Thoracic aorta (tissue), 2 donors: Measurements from ENCODE around the gene CDH15. TPM values are rescaled to one million over a fixed set of nuclear protein-coding genes. Genes with fewer than 3 reads are reported as not detected.

ENCODE experiments used
- ATAC-seq: fragments of 150-250 bp; one replicate; pipeline ENCODE4 v1.8.0; 2017; ENCODE audit warnings: low read depth; ENCODE audit not compliant: insufficient number of reproducible peaks, low FRiP score
- DNase-seq: peaks from one replicate; pipeline ENCODE4 v3.0.0-alpha.2; 2020; ENCODE audit warnings: low spot score
- H3K27ac ChIP-seq, 2 donors: fragments of 200-600 bp; sonication (generic); 1 replicate in 1 of 2; 2 replicates in 1 of 2; pipeline ENCODE4 v1.5.1; 2016; ENCODE audit warnings: mild to moderate bottlenecking in 2 of 2, moderate library complexity in 2 of 2
- H3K27me3 ChIP-seq: fragments of 200-600 bp; sonication (generic); replicated peaks from 2 replicates; pipeline ENCODE4 v1.6.0; 2016; ENCODE audit warnings: mild to moderate bottlenecking; ENCODE audit not compliant: insufficient read depth
- H3K36me3 ChIP-seq: fragments of 200-600 bp; sonication (generic); one replicate; pipeline ENCODE4 v1.5.1; 2016
- H3K4me1 ChIP-seq, 2 donors: fragments of 200-600 bp; sonication (generic); 1 replicate in 1 of 2; 2 replicates in 1 of 2; pipeline versions ENCODE4 v1.5.1 to v1.6.0; 2016; ENCODE audit warnings: low read depth in 2 of 2, mild to moderate bottlenecking in 1 of 2; ENCODE audit not compliant: control insufficient read depth in 1 of 2
- H3K4me3 ChIP-seq: fragments of 200-600 bp; sonication (generic); 2 replicates; pipeline ENCODE4 v1.5.1; 2016; ENCODE audit warnings: mild to moderate bottlenecking
- H3K9me3 ChIP-seq: fragments of 200-600 bp; sonication (generic); 2 replicates; pipeline ENCODE4 v1.5.1; 2016
- total RNA-seq, 2 donors: library from RNA; depleted of rRNA; stranded (reverse); fragments of >200 nt; gene quantifications; one replicate each; pipeline versions ENCODE4 v1.1.0 to v1.2.3, GENCODE V29; 2016
- TF ChIP-seq, protein P1 (sequence below): fragments of 200-600 bp; sonication (generic); IDR thresholded peaks from one replicate; pipeline ENCODE4 v1.5.1; 2019; ENCODE audit warnings: antibody characterized with exemption

CDH15 gene
- total RNA-seq, 2 donors from 2014 or later: 1.4 TPM; not detected in 1

DNA sequence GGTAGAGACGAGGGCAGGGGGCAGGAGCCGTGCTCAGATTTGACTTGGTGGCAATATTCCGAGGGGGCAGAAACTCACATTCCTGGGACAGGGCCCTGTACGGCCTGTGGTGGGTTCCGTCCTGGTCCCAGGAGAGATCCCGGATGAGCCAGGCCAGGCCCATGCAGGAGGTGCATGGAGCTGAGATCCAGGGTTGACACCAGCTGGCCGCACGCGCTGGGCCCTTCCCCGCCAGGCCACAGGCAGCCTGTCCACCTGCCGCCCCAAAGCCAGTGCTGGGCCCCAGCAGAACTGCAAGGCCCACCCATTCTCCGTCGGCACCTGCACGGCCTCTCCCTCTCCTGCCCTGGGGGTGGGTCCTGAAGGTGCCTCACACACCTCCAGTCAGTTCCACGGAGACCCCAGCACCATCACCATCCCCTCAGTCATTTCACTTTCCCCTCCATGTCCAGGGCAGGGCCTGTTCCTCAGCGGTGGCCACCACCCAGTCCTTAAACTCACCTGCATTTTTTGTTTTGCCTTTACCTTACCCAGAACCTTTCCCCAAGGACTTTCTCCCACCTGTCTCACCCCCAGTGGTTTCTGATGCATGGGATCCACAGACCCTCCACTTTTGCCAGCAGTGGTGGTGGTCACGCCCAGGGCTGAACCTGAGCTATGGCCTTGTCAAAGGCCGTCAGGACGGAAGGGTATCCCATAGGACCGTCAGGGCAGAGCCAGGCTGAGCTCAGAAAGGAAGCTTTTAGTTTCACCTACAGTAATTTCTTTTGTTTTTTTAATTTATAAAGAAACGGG lies 25.1 kb upstream of the CDH15 start:
- TF ChIP-seq, protein P1, sequence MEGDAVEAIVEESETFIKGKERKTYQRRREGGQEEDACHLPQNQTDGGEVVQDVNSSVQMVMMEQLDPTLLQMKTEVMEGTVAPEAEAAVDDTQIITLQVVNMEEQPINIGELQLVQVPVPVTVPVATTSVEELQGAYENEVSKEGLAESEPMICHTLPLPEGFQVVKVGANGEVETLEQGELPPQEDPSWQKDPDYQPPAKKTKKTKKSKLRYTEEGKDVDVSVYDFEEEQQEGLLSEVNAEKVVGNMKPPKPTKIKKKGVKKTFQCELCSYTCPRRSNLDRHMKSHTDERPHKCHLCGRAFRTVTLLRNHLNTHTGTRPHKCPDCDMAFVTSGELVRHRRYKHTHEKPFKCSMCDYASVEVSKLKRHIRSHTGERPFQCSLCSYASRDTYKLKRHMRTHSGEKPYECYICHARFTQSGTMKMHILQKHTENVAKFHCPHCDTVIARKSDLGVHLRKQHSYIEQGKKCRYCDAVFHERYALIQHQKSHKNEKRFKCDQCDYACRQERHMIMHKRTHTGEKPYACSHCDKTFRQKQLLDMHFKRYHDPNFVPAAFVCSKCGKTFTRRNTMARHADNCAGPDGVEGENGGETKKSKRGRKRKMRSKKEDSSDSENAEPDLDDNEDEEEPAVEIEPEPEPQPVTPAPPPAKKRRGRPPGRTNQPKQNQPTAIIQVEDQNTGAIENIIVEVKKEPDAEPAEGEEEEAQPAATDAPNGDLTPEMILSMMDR: no peak
- Histone ChIP-seq H3K27ac (no peak overlapping the region), H3K4me3 (no peak overlapping the region), H3K9me3 (no peaks in the 10 kb centered on the region), H3K27me3 (no peaks in the 10 kb centered on the region), H3K36me3 (peaks cover 18% of the 10 kb centered on the region), H3K4me1 (no peaks in the 10 kb centered on the region)
- DNase-seq: no peak
- no peak for ATAC-seq

DNA sequence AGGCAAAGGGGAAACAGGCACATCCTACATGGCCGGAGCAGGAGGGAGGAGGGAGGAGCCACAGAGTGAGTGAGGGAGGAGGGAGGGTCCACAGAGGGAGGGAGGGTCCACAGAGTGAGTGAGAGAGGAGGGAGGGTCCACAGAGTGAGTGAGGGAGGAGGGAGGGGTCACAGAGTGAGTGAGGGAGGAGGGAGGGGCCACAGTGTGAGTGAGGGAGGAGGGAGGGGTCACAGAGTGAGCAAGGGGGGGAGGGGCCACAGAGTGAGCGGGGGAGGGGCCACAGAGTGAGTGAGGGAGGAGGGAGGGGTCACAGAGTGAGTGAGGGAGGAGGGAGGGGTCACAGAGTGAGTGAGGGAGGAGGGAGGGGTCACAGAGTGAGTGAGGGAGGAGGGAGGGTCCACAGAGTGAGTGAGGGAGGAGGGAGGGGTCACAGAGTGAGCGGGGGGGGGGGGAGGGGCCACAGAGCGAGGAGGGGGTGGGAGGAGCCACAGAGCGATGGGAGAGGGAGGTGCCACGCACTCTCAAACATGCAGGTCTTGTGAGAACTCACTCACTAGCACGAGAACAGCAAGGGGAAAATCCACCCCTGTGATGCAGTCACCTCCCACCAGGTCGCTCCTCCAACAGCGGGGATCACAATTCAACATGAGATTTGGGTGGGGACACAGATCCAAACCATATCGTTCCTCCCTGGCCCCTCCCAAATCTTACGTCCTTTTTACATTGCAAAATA lies 24.3 kb upstream of the CDH15 start:
- DNase-seq (no peak), ATAC-seq (no peak)
- no peaks in the 10 kb centered on the region for H3K9me3 ChIP-seq
- TF ChIP-seq, protein P1: no peak
- no peak overlapping the region for H3K27ac ChIP-seq
- no peaks in the 10 kb centered on the region for H3K27me3 ChIP-seq
- H3K4me3 ChIP-seq: no peak overlapping the region
- peaks cover 22% of the 10 kb centered on the region for H3K36me3 ChIP-seq
- H3K4me1 ChIP-seq: no peaks in the 10 kb centered on the region

DNA sequence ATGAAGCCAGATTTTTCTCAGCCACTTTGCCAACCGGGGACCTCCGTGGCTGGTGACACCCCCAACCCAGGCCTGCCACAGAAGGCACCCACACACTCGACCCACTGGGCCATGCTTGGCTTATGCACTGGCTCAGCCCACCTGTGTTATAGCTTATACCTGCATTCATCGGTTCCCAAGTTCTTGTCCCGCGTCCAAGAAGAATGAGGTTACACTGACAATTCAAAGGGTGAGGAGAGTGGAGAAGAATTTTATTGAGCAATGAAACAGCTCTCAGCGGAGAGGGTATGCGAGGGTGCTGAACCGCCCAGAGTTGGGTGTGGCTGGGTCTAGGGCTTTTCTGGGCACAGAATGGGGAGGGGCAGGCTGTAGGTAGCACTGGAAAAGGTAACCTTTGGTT lies 22.2 kb upstream of the CDH15 start:
- Histone ChIP-seq H3K36me3 (peaks cover 13% of the 10 kb centered on the region), H3K27ac (no peak overlapping the region), H3K9me3 (no peaks in the 10 kb centered on the region), H3K4me1 (peaks cover 0 to 3% of the 10 kb centered on the region in 2 donors), H3K27me3 (no peaks in the 10 kb centered on the region), H3K4me3 (no peak overlapping the region)
- DNase-seq: no peak
- ATAC-seq: no peak
- TF ChIP-seq, protein P1: no peak

DNA sequence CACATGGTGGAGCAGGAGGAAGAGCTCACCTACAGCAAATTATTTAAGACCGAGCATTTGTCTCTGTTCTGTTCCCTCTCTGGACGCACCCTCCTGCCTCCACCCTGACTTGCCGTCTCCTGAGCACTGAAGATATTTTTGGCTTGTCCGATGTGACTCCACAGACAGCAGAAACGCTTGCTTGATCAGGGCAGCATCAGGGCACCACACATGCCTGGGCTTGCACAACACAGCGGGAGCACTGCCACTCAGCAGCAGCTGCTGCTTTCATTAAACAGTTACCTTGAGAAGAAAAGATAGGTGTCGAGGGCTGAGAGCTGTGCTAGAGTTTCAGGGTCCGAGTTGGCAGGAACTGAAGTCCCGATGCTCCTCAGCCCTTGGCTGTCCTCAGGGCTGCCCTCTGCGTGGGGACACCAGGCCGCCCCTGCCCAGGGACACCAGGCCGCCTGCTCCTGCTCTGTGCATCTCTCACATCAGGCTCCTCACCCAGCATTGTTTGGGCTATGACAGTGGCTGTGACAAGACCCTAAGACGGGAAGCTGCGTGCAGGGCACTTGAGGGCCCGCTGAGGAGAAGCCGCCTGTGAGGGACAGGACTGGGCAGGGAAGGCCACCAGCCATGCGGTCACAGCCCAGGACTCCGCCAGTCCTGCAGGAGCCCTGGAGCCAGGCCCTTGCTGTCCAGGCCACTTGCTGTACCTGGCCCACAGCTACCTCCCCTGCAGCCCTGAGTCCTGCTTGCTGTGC lies 21.3 kb upstream of the CDH15 start:
- Histone ChIP-seq H3K36me3 (peaks cover 13% of the 10 kb centered on the region), H3K27me3 (no peaks in the 10 kb centered on the region), H3K4me3 (no peak overlapping the region), H3K9me3 (no peaks in the 10 kb centered on the region), H3K27ac (no peak overlapping the region), H3K4me1 (peaks cover 8 to 12% of the 10 kb centered on the region in 2 donors)
- ATAC-seq: no peak
- TF ChIP-seq, protein P1: no peak
- no peak for DNase-seq

DNA sequence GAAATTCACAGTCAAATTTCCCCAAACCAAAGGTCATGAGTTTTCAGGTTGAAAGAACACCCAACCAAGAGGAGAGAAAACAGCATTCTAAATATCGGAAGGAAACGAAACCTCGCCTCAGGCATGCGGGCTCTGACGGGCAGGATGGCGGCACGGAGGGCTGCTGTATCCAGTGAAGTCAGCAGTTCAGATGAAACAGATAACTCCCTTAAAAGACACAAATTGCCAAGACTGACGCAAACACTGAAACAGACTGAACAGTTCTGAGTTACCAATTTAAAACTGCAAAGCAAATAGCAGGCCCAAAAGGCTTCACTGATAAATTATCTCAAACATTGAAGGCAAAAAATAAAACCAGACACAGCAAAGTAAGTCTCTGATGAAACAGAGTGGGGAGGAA lies 20.6 kb upstream of the CDH15 start:
- ATAC-seq: no peak
- TF ChIP-seq, protein P1: no peak
- no peak overlapping the region for H3K4me3 ChIP-seq

More for the DNA sequence above, 20.6 kb upstream of the CDH15 start:
- Histone ChIP-seq H3K36me3 (peaks cover 12% of the 10 kb centered on the region), H3K27me3 (no peaks in the 10 kb centered on the region), H3K9me3 (no peaks in the 10 kb centered on the region), H3K4me1 (peaks cover 15 to 19% of the 10 kb centered on the region in 2 donors), H3K27ac (no peak overlapping the region)
- no peak for DNase-seq
